K562 (cell line): ENCODE results near the gene SKAP1.

Experiments
- CEBPB ChIP-seq: fragments of 450-650 bp; IDR thresholded peaks from 2 replicates; pipeline ENCODE4 v1.6.1; 2016; ENCODE audit warnings: missing genetic modification characterization, missing compliant biosample characterization
- CHD2 ChIP-seq: IDR thresholded peaks from 2 replicates; pipeline ENCODE4 v1.6.1; 2011; ENCODE audit warnings: low read depth, low read length
- CTCF ChIP-seq, 3 experiments: IDR thresholded peaks in 2 of 3; conservative IDR thresholded peaks in 1 of 3; 2 replicates each; pipeline ENCODE4 v1.5.1; 2011 to 2012; ENCODE audit warnings: low read length in 3 of 3, mild to moderate bottlenecking in 3 of 3, control low read depth in 2 of 3, improper control_type of control experiment in 1 of 3, inconsistent platforms in 1 of 3, low read depth in 1 of 3, mixed read lengths in 1 of 3, moderate library complexity in 1 of 3; ENCODE audit not compliant: insufficient read depth in 2 of 3
- FOXK2 ChIP-seq, 2 experiments: fragments of 450-650 bp; IDR thresholded peaks in 1 of 2; conservative IDR thresholded peaks in 1 of 2; 2 replicates each; pipeline ENCODE4 v1.6.1; 2016; ENCODE audit warnings: low read depth in 2 of 2, mild to moderate bottlenecking in 1 of 2
- FUS ChIP-seq: fragments of 200-400 bp; formaldehyde crosslinking; optimal IDR thresholded peaks from 2 replicates; pipeline ENCODE3; 2017; ENCODE audit warnings: low read depth, low read length
- KLF13 ChIP-seq: fragments of 450-650 bp; IDR thresholded peaks from 2 replicates; pipeline ENCODE4 v1.6.1; 2016; ENCODE audit warnings: missing genetic modification characterization, low read depth, mild to moderate bottlenecking, missing compliant biosample characterization, moderate library complexity, borderline replicate concordance
- MYC ChIP-seq, 2 experiments: fragments of 250-450 bp in 1 of 2; sonication (Bioruptor Pico) in 1 of 2; IDR thresholded peaks; 2 replicates each; pipeline versions ENCODE4 v1.5.1 to v1.6.1; 2012 to 2021; ENCODE audit warnings: low read depth in 2 of 2, borderline replicate concordance in 1 of 2, improper control_type of control experiment in 1 of 2, low read length in 1 of 2, mild to moderate bottlenecking in 1 of 2, moderate library complexity in 1 of 2
- SMAD1 ChIP-seq: fragments of 150-350 bp; IDR thresholded peaks from 2 replicates; pipeline ENCODE4 v1.6.1; 2014; ENCODE audit warnings: low read length, low read depth; ENCODE audit not compliant: partially characterized antibody
- YY1 ChIP-seq, 3 experiments: IDR thresholded peaks; 2 replicates each; pipeline ENCODE4 v1.6.1; 2011; ENCODE audit warnings: low read length in 2 of 3, mild to moderate bottlenecking in 2 of 3, moderate library complexity in 2 of 3, borderline replicate concordance in 1 of 3, control low read depth in 1 of 3, low read depth in 1 of 3; ENCODE audit not compliant: insufficient read depth in 3 of 3, insufficient replicate concordance in 2 of 3, control insufficient read depth in 1 of 3, insufficient read length in 1 of 3; ENCODE audit errors: extremely low read depth in 1 of 3

DNA sequence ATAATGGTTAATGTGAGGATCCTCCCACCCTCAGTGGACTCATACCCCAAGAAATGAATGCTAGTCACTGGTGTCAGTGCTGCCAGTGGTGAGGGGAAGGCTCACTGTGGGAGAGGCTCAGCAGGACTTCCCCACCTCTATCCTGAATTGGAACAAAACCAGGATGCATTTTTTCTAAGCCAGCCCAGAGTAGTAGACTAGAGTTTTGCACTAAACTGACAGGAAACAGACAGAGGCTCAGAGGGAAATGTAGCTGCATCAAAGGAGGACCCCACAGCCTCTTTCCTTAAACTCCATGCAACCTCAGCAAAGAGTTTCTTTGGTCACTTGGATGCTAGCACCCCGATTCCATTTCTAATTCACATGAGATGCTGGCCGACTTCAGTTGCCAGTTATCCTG is 10.7 kb upstream of the SKAP1 start:
- no peak for TF ChIP-seq CEBPB (tag)
- no peak for TF ChIP-seq YY1 (IDR thresholded peaks at IDR 0.05; ENCODE audit: borderline replicate concordance in 1 of 3, control insufficient read depth in 1 of 3, extremely low read depth in 1 of 3, insufficient read depth in 3 of 3, insufficient read length in 1 of 3, insufficient replicate concordance in 2 of 3, low read depth in 1 of 3, low read length in 2 of 3)
- TF ChIP-seq FUS = no peak
- TF ChIP-seq SMAD1 = no peak
- no peak for TF ChIP-seq KLF13 (tag)
- TF ChIP-seq MYC (IDR thresholded peaks at IDR 0.05; ENCODE audit: low read depth, low read length) = no peak
- no peak for TF ChIP-seq MYC (CRISPR knock-in tag; IDR thresholded peaks at IDR 0.05; ENCODE audit: borderline replicate concordance, low read depth)
- TF ChIP-seq CTCF (IDR thresholded peaks at IDR 0.05 in 2 of 3, conservative IDR thresholded peaks at IDR 0.05 in 1 of 3; ENCODE audit: insufficient read depth in 2 of 3, low read depth in 1 of 3, low read length in 3 of 3) = no peak
- no peak for TF ChIP-seq CHD2
- no peak for TF ChIP-seq FOXK2 (conservative IDR thresholded peaks at IDR 0.05 in 1 of 2, IDR thresholded peaks at IDR 0.05 in 1 of 2; ENCODE audit: low read depth in 2 of 2)
